GM18498 (cell line): ENCODE measurements around the gene SKAP1.

Experiments used
- ATAC-seq: cut with Tn5 transposase; IDR thresholded peaks from one replicate; pipeline ENCODE4 v1.9.1; 2021; ENCODE audit warnings: mild to moderate bottlenecking, moderate library complexity; ENCODE audit not compliant: unreplicated experiment

Gene SKAP1

GRCh38 chr17:48179071-48179945 lies 250.7 kb downstream of the SKAP1 start:
- no peak for ATAC-seq

DNA sequence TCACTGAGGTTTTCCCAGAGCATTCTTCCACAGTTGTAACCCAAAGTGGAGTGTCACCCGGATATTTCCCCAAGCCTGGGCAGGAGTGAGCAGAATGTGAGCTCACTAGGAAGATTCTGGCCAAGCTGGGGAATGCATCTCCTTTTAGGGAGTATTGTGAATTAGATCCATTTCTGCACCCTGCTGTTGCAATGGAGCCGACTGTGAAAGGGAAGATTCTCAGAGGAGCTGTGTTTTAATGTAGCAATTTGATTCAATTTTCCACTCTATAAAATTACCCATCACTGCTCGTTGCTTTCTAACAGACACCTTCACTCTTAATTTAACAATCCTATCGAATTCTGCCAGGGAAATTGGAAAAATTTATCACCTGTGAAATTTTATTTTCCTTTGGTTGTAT lies 251.7 kb downstream of the SKAP1 start:
- no peak for ATAC-seq

DNA sequence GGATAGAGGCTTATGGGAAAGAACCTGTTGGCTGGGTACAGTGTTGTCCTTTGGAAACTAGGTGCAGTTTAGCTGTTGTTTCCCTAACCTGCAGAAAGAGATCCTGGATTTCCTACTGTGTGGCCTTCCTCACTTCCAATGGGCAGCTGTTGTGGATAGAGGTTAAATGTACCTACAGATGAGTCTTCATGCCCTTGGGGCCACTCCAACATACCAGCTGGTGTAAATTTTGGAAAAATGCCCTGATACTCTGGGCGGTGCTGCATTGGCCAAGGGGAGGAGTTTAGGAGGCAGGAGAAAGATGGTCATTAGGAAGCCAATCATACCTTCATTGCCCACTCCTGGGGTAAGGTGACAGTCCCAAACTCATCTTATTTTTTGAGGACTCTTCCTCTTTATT lies 252.2 kb downstream of the SKAP1 start:
- no peak for ATAC-seq

DNA sequence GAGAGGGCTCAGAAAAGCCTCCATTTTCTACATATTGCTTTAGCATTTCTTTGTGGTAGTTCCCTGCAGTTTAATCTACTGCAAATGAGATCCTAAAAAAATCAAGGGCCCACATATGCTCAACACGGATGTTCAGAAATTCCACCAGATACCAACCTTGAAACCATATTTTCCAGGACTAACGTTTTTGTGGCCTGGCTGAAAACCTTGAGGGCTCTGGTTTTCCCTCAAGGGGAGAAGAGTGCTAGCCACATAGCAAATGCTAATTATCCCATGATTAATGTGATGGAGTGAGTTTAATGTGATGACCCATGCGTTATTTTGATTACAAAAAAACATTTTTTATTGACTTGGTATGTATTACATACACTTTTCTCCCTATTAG lies 253.6 kb downstream of the SKAP1 start:
- no peak for ATAC-seq

- no peak for ATAC-seq
Measured at GRCh38 chr17:48175692-48176470, 254.1 kb downstream of the SKAP1 start.

DNA sequence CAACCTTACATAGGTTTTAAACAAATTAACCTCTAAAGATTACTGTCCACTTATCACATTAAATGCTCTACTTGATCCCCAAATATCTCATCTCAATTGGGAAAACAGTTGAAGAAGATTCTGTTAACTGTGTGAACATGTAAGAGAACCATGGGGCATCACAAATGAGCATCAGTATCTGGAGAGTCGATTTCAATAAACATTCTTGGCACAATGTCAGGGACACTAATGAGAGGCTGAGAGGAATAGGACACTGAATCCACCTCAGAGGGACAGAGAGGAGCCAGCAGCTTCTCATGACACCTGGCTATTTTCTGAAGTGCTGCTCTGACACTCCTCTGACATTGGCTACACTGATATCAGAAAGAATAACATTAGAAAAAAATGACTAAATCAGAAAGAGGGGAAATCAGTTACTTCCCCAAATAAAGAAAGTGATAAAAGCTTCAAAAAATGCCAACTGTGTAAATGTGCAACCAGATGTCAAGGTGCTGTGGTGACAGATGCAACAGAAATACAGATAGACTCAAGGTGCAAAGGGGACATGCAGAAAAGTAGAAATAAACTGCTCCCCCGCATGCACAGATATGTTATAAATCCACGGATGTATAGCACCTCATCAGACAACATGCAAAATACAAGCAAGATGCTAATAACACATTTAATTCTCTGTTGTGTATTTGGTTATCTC lies 255.0 kb downstream of the SKAP1 start:
- ATAC-seq = no peak

DNA sequence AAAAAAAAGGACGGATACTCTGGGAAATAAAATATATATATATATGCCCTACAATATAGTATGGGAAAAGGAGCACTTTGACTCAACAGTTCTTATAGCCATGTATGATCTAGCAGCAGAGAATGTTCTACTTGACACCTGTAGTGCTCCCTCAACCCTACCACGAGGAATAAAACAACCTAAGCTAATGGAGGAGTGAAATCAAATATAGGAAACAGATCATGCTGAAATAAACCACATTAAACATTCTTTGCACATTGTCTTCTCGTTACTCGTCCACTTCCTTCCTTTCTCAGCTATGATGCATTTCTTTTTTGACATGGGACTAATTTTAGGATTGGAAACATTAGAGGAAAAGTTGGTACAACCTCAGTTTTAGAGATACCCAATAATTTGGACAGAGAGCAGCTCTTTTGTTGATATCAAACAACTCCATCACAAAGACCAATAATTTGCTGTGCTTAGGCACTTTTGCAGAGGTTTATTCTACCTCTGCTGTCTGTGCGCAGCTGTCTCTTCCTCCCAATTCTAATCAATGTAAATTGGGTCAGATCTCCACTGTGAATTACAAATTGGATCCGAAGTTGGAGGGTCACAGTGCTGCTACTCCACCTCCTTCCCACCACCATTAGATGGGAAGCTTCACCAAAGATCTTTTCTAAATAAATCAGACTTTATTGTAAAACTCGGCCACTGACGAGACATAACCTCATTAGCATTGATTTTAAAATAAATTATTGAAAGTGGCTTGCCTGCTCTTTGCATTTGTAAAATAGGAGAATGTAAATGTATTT lies 256.6 kb downstream of the SKAP1 start:
- ATAC-seq = no peak

DNA sequence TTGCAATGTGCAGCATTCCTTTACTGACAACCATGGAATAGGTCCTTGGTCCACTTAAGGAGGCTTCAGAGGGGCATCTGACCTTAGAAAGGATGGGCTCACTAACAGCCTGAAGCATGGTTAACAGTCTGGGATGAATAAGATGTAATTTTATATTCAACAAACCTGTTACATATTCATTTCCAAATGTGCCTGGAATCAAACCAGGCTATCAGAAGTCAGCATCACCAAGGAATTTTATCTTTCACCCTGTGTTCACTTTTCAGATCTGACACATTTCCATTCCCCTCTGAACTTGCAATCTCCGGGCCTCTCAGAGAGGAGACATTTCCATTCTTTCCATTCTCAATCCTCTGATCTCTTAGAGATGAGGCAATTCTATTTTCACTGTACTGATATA lies 260.1 kb downstream of the SKAP1 start:
- ATAC-seq = no peak

GRCh38 chr17:48163809-48164208 lies 266.2 kb downstream of the SKAP1 start:
- no peak for ATAC-seq

- no peak for ATAC-seq
Measured at GRCh38 chr17:48162946-48163506, 267.0 kb downstream of the SKAP1 start.

- ATAC-seq = no peak
Measured at GRCh38 chr17:48162306-48162934, 267.6 kb downstream of the SKAP1 start.

DNA sequence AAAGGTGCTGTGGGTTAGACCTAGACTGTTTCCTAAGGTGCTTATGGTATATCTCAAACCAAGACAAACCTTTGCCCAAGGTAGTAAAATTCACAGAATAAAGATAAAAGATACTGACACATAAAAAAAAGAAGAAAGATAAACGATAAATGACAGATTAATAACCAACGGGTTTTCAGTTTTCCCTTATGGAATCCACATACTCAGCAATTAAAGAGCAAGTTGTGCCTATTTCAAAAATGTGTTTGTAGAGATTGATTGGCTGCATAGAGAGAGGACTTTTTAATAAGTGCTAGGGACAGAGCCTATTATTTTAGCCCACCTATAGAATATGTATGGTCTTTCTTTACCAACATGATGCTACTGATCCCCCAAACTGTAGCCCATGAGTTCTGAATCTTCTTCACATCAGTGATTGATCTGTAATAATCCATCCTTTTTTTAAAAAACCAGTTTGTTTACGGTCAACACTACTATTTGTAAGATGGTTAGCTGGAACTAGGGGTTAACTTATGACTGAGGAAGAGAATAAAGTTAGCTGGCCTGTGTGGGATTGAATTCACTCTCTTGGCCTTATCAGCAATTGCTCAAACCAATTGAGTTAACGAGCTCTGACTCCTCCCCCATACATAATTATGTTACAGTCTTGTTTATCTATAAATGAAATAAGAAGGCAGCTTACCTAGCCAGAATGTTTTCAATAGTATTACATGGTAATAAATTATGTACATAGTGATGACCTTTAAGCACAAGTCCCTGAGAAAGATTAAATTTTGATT lies 268.7 kb downstream of the SKAP1 start:
- no peak for ATAC-seq

GRCh38 chr17:48160177-48161081 lies 269.6 kb downstream of the SKAP1 start:
- no peak for ATAC-seq

GRCh38 chr17:48159232-48159631 lies 270.8 kb downstream of the SKAP1 start:
- ATAC-seq = no peak

DNA sequence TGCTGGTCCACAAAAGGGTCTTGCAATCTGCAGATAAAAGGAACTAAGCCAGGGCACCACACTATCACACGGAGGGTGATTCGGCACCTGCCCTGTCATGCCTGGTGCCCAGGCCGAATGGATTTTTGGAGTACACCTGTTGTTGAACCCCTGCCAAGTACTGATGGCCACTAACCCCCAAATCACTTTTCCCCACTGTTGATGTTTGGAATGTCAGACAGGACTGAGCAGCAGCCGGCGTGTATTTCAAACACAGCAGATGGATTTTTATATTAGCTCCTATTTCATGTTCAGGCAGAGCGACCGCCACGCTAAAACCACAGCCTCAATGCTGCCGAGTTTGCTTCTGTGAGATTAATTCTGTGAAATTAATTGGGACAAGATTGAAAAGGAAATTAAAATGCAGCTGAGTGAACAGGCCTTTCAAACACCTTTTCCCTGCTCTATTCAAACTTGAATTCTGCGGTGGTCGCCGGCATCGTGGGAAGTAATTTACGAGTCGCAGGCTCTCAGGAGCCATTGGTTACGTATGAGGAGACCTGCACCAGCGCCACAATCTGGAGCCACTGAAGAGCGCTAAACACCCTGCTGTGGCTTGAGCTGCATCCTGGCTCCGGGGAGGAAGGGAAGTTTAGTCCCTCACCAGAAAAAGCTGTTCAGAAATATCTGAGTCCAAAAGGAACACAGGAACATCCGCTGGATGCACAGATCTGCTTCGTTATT lies 274.0 kb downstream of the SKAP1 start:
- no peak for ATAC-seq

DNA sequence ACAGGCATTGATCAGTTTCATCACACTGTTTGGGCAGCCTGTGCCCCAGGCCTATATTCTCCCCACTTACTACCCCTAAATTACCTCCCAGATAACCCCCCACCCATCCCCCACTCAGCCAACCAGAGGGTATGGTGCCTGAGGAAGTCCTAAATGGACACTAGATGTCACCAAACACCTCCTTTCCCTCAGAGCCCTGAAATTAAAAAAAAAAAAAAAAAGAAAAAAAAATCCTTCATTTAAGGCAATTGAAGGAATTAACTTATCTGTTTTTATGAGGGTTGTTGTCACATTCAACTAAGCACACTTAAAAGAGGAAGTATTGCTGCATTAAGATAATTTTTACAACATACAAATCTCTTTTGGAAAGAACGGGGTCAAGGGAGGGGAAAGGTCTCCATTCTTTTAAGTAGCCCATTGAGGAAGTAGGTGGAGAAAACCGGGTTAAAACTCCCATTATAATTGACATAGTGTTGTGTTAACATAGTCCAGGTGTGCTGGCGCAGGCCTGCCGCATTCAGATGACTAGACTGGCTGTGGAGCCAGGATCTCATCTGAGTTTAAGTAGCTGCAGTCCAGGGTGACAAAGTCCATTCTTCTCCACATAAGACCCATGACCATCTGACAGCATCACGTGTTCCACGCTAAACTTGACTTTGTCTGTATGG lies 276.2 kb downstream of the SKAP1 start:
- ATAC-seq = no peak

DNA sequence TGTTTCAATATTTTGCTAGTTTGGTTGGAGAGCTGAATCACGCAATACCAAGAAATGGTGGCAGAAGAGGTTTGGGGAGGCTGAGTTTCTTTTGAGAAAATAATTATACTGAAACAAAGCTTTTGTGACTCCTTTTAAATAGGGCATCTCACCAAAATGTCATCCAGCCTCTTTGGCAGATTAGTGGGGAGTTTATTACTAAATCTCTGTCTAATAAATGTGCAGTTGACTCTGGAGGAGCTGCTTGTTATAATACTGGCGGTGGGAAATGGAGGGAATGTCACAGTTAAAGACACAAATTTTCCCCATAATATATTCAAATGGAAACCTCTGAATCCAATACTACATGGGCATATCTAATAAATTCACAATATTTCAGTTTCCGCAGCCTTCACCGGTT lies 277.7 kb downstream of the SKAP1 start:
- no peak for ATAC-seq
